Heart left ventricle (tissue), 16 donors: ENCODE data around the gene CDCP1. TPM values are rescaled to one million over a fixed set of nuclear protein-coding genes. Genes with fewer than 3 reads are reported as not detected.

Experiments
- ATAC-seq, 4 donors: fragments of 200-7000 bp; cut with Tn5 transposase; one replicate each; pipeline ENCODE4 v1.9.1; 2020 to 2022; ENCODE audit warnings: moderate library complexity in 4 of 4, mild to moderate bottlenecking in 3 of 4, moderate number of reproducible peaks in 1 of 4
- DNase-seq, 5 donors: peaks; one replicate each; pipeline ENCODE4 v3.0.0-alpha.2; 2020
- H3K27ac ChIP-seq, 12 donors: fragments of 200-600 bp; sonication (generic) in 4 of 12; one replicate each; pipeline versions ENCODE4 v1.5.0 to v1.8.0; 2016 to 2022; ENCODE audit warnings: mild to moderate bottlenecking in 2 of 12
- H3K27me3 ChIP-seq, 9 donors: fragments of 200-600 bp; sonication (generic) in 2 of 9; one replicate each; pipeline versions ENCODE4 v1.5.1 to v1.8.0; 2016 to 2022; ENCODE audit warnings: mild to moderate bottlenecking in 3 of 9
- H3K36me3 ChIP-seq, 9 donors: fragments of 200-600 bp; sonication (generic) in 2 of 9; one replicate each; pipeline versions ENCODE4 v1.5.0 to v1.8.0; 2018 to 2022; ENCODE audit warnings: mild to moderate bottlenecking in 2 of 9
- H3K4me1 ChIP-seq, 12 donors: fragments of 200-600 bp; sonication (generic) in 4 of 12; one replicate each; pipeline versions ENCODE4 v1.5.0 to v1.8.0; 2016 to 2022; ENCODE audit warnings: mild to moderate bottlenecking in 3 of 12
- H3K4me3 ChIP-seq, 12 donors: fragments of 200-600 bp; sonication (generic) in 4 of 12; one replicate each; pipeline versions ENCODE4 v1.5.0 to v1.8.0; 2017 to 2022; ENCODE audit warnings: mild to moderate bottlenecking in 9 of 12, moderate library complexity in 4 of 12
- H3K9me3 ChIP-seq, 12 donors: fragments of 200-600 bp; sonication (generic) in 4 of 12; one replicate each; pipeline versions ENCODE4 v1.5.0 to v1.8.0; 2016 to 2022; ENCODE audit warnings: mild to moderate bottlenecking in 1 of 12
- CTCF ChIP-seq, 12 donors: fragments of 200-600 bp; sonication (generic) in 4 of 12; IDR thresholded peaks; one replicate each; pipeline versions ENCODE4 v1.5.0 to v1.8.0; 2018 to 2022; ENCODE audit warnings: antibody characterized with exemption in 12 of 12, mild to moderate bottlenecking in 5 of 12
- POLR2A ChIP-seq, 2 donors: fragments of 450-650 bp; IDR thresholded peaks; one replicate each; pipeline ENCODE4 v1.6.1; 2017; ENCODE audit warnings: antibody characterized with exemption in 2 of 2, mild to moderate bottlenecking in 2 of 2, moderate library complexity in 2 of 2
- WGBS, 4 donors: extraction: QIAGEN DNeasy Blood & Tissue Kit in 2 of 4; methylation state at CpG; one replicate each; pipeline versions ENCODE4 v1.1.5 to v1.1.7; 2013 to 2018; 5-methylcytosine and 5-hydroxymethylcytosine counted together
- intact Hi-C, 10 donors: fragments of 100-400 bp; cut with DNase I; formaldehyde crosslinking; loops; one replicate each; pipeline versions ENCODE4 v1.11.1 to v1.14.2; 2022
- polyA plus RNA-seq, 2 donors: library from polyadenylated mRNA; stranded (reverse); fragments of 200-250 nt; gene quantifications; one replicate each; pipeline ENCODE4 v1.2.3, GENCODE V29; 2013
- total RNA-seq, 9 donors: library from RNA; depleted of rRNA in 2 of 9; stranded (reverse); fragments of >200 nt in 2 of 9; fragmentation: NEBNext Ultra II Directional in 3 of 9; extraction: Animal tissue kit (Norgen Biotek cat#: 25700) in 3 of 9; gene quantifications; one replicate each; pipeline versions ENCODE4 v1.1.0 to v1.2.4, GENCODE V29; 2016 to 2023
- donor health status: ischemic (EF 13 %, LVEDD 7.1; RV severe dilation, severe dysfunction).
- donor health status: healthy with polysubstance abuse.
- donor health status: DM: no; HTN: yes; CAD: no.
- donor health status: DM: no; HTN: no; CAD: no.
- donor health status: ischemic (EF 25% LVEDD 6.9; RV normal size, moderate dysfunction).
- donor health status: ischemic (EF 25% LVEDD 5.7; RV mildly dilated, moderate dysfunction).
- donor health status: healthy.
- donor health status: DM: yes; HTN: yes; CAD: no.
- donor health status: ischemic (EF 35%, LVEDD 5.7; RV mildly dilated, moderate dysfunction).
- donor health status: nonischemic (EF 11% LVEDD 7.7; RV severe dilation, severe dysfunction).
- donor health status: DM: yes; HTN: yes; CAD: no.
- donor health status: PGD.
- donor health status: ischemic (EF 29% LVEDD 5.4; RV normal size, mild dysfunction).
- donor health status: nonischemic (EF 23%, LVEDD 6.1; RV moderate dilation, normal function).

Gene CDCP1
- total and polyA plus RNA-seq, 11 donors: 0.11 to 5.8 (median 0.38) TPM

DNA sequence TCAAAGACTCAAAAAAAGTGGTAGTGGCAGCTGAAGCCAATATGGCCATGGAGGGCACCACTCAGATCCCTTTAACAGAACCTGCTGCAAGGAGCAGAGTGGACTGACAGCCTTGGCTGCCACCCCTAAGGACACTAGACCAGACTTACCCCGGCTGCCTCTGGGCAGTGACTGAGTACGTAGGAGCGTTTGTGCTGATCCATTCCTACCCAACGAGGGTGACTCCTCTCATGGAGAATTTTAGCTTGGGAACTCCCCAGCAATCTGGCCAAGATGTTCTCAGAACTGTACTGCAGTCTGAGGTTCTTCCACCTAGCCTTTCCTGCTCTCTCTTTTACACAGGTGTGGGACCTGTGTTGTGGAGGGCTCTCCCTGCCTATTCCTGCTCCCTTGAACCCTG lies 97.9 kb downstream of the CDCP1 start:
- WGBS, 4 donors: 57 to 89% (median 80%) methylated on average over 4 of the region's 4 CpGs

DNA sequence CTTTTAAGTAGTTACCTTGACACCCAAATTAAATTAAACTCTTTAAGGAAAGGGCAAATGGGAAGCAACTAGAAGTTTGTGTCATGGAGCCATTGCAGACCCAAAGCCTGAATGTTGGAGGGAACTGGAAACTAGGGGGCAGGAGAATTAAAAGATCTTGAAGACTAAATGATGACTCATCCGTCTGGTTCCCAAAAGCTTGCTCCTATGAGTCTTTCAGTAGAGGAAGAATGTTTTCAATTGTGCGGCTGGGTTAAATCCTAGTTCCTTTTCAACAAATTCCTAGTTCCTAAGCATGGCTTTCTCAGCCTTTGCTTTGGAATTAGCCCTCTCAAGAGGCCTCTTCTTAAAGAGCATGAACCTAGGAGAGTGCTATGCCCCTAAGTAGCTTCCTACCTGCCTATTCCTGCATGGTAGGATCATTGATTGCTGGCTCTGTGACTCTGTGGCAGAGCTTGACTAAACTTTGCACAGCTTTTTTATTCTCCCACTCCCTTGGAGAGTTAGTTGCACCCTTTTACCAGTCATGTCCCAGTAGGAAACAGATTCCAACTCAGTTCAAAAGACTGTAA lies 102.4 kb downstream of the CDCP1 start:
- H3K27ac ChIP-seq: peak overlapping the region in 1 of 12 donors; percentile 85
- no peak overlapping the region for H3K4me3 ChIP-seq
- peaks cover 0 to 46% (median 0%) of the 10 kb centered on the region in 12 donors for H3K4me1 ChIP-seq
- intact Hi-C loops: loop anchor here in 5 of 10 donors (2.0 to 10.0 kb wide), 3 partner anchors 167 to 621 kb away; no protein-coding TSS in a partner anchor
- DNase-seq (no peak), ATAC-seq (peak in 2 of 4 donors; percentile 45 to 55)
- WGBS, 4 donors: 68 to 84% (median 73%) methylated on average over 2 of the region's 2 CpGs
- no peak for TF ChIP-seq CTCF (IDR thresholded peaks at IDR 0.05)
- no peaks in the 10 kb centered on the region for H3K27me3 ChIP-seq
- no peaks in the 10 kb centered on the region for H3K36me3 ChIP-seq
- H3K9me3 ChIP-seq: no peaks in the 10 kb centered on the region

More for the DNA sequence above, 97.9 kb downstream of the CDCP1 start:
- TF ChIP-seq POLR2A (IDR thresholded peaks at IDR 0.05) (no peak), CTCF (IDR thresholded peaks at IDR 0.05) (no peak)
- peaks cover 0 to 26% (median 0%) of the 10 kb centered on the region in 12 donors for H3K4me1 ChIP-seq
- no peaks in the 10 kb centered on the region for H3K36me3 ChIP-seq
- DNase-seq (no peak), ATAC-seq (no peak)
- no peak overlapping the region for H3K4me3 ChIP-seq
- H3K9me3 ChIP-seq: no peaks in the 10 kb centered on the region
- no peak overlapping the region for H3K27ac ChIP-seq
- intact Hi-C loops: loop anchor here in 1 of 10 donors (10.0 kb wide), 1 partner anchor 617 kb away; no protein-coding TSS in a partner anchor
- no peaks in the 10 kb centered on the region for H3K27me3 ChIP-seq

GRCh38 chr3:45042162-45042561 lies 104.0 kb downstream of the CDCP1 start:
- H3K9me3 ChIP-seq: no peaks in the 10 kb centered on the region
- H3K27me3 ChIP-seq: no peaks in the 10 kb centered on the region
- no peak overlapping the region for H3K4me3 ChIP-seq
- H3K4me1 ChIP-seq: peaks cover 0 to 50% (median 3%) of the 10 kb centered on the region in 12 donors
- intact Hi-C loops: loop anchor here in 5 of 10 donors (2.0 to 10.0 kb wide), 3 partner anchors 169 to 623 kb away; no protein-coding TSS in a partner anchor
- ATAC-seq (no peak), DNase-seq (no peak)
- WGBS, 4 donors: 78 to 88% (median 83%) methylated on average over 3 of the region's 3 CpGs
- no peak overlapping the region for H3K27ac ChIP-seq
- TF ChIP-seq CTCF (IDR thresholded peaks at IDR 0.05) (no peak), POLR2A (IDR thresholded peaks at IDR 0.05) (no peak)
- peaks cover 0 to 4% (median 0%) of the 10 kb centered on the region in 9 donors for H3K36me3 ChIP-seq

- intact Hi-C loops: loop anchor here in 7 of 10 donors (1.0 to 10.0 kb wide), 5 partner anchors 167 to 623 kb away; no protein-coding TSS in a partner anchor
- Histone ChIP-seq H3K4me1 (peaks cover 0 to 55% (median 7%) of the 10 kb centered on the region in 12 donors), H3K9me3 (no peaks in the 10 kb centered on the region), H3K4me3 (no peak overlapping the region), H3K27me3 (no peaks in the 10 kb centered on the region), H3K36me3 (peaks cover 0 to 4% (median 0%) of the 10 kb centered on the region in 9 donors), H3K27ac (peak overlapping the region in 1 of 12 donors; percentile 35)
- no peak for ATAC-seq
- WGBS, 4 donors: 79 to 87% (median 87%) methylated on average over 2 of the region's 2 CpGs
- DNase-seq: no peak
- no peak for TF ChIP-seq POLR2A (IDR thresholded peaks at IDR 0.05)
- no peak for TF ChIP-seq CTCF (IDR thresholded peaks at IDR 0.05)
These were observed 104.5 kb downstream of the CDCP1 start for GRCh38 chr3:45041666-45042065.
